ENCODE data around the gene ROBO2.

DNA sequence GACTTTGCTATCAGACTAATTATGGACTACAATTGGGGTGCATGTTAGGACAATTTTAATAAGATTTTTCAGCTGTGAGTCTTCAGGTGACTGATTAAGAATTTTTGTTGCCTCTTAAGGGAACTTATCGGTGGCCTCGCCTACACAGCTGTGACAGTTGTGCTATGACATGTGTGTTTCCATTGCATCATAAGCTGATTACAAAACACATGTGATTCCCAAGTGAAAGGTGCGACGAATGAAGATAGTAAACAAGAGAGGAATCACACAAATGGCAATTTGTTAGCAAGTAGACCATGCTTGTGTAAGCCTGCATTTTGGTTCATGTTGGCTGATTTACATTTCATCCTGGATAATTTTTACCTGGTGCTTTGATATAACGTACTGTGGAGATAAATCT lies 8.3 kb downstream of the ROBO2 start:
- TF ChIP-seq, protein P1, sequence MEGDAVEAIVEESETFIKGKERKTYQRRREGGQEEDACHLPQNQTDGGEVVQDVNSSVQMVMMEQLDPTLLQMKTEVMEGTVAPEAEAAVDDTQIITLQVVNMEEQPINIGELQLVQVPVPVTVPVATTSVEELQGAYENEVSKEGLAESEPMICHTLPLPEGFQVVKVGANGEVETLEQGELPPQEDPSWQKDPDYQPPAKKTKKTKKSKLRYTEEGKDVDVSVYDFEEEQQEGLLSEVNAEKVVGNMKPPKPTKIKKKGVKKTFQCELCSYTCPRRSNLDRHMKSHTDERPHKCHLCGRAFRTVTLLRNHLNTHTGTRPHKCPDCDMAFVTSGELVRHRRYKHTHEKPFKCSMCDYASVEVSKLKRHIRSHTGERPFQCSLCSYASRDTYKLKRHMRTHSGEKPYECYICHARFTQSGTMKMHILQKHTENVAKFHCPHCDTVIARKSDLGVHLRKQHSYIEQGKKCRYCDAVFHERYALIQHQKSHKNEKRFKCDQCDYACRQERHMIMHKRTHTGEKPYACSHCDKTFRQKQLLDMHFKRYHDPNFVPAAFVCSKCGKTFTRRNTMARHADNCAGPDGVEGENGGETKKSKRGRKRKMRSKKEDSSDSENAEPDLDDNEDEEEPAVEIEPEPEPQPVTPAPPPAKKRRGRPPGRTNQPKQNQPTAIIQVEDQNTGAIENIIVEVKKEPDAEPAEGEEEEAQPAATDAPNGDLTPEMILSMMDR (IDR thresholded peaks at IDR 0.05; ENCODE audit: low read length), result no peak
- TF ChIP-seq EZH2 (IDR thresholded peaks at IDR 0.05; ENCODE audit: borderline replicate concordance, low read length), result no peak
